Heart left ventricle (tissue), 13 donors: ENCODE results near the gene NABP2.

Experiments used
- CTCF ChIP-seq, 12 donors: fragments of 200-600 bp; sonication (generic) in 4 of 12; IDR thresholded peaks; one replicate each; pipeline versions ENCODE4 v1.5.0 to v1.8.0; 2018 to 2022; ENCODE audit warnings: antibody characterized with exemption in 12 of 12, mild to moderate bottlenecking in 5 of 12
- POLR2A ChIP-seq, 2 donors: fragments of 450-650 bp; IDR thresholded peaks; one replicate each; pipeline ENCODE4 v1.6.1; 2017; ENCODE audit warnings: antibody characterized with exemption in 2 of 2, mild to moderate bottlenecking in 2 of 2, moderate library complexity in 2 of 2
- donor health status: ischemic (EF 13 %, LVEDD 7.1; RV severe dilation, severe dysfunction).
- donor health status: DM: no; HTN: yes; CAD: no.
- donor health status: DM: no; HTN: no; CAD: no.
- donor health status: ischemic (EF 25% LVEDD 6.9; RV normal size, moderate dysfunction).
- donor health status: ischemic (EF 25% LVEDD 5.7; RV mildly dilated, moderate dysfunction).
- donor health status: ischemic (EF 35%, LVEDD 5.7; RV mildly dilated, moderate dysfunction).
- donor health status: nonischemic (EF 11% LVEDD 7.7; RV severe dilation, severe dysfunction).
- donor health status: DM: yes; HTN: yes; CAD: no.
- donor health status: PGD.
- donor health status: ischemic (EF 29% LVEDD 5.4; RV normal size, mild dysfunction).
- donor health status: nonischemic (EF 23%, LVEDD 6.1; RV moderate dilation, normal function).

- no peak for TF ChIP-seq POLR2A (IDR thresholded peaks at IDR 0.05)
- TF ChIP-seq CTCF (IDR thresholded peaks at IDR 0.05): no peak
Measured at GRCh38 chr12:56261503-56262232, 37.5 kb downstream of the NABP2 start.
